HG03060 (cell line): ENCODE data around the gene MTHFD1L.
A peak's percentile ranks its signal among the peaks of the same experiment; 100 is the strongest.

Experiments used
- ATAC-seq: cut with Tn5 transposase; IDR thresholded peaks from one replicate; pipeline ENCODE4 v1.9.1; 2021; ENCODE audit warnings: low read depth, moderate number of reproducible peaks; ENCODE audit not compliant: unreplicated experiment

The MTHFD1L gene

DNA sequence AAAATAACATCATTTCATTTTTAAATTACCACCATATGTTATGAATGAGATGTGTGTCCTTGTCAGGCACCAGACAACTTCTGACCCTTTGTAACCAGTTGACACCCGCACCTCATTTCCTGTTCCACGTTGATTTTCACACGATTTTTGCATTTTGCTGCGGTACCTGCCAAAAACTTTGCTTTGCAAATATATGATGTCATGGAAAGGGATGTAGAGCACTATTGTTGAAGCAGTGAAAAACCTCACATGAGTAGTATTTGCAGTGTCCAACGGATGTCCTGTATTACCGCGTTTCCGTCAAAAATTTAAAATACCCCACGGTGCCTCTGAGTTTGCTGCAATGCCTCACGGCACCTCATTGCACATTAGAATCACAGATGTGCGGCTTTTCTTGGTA is 115.6 kb downstream of the MTHFD1L start:
- ATAC-seq, result peak; percentile 73

DNA sequence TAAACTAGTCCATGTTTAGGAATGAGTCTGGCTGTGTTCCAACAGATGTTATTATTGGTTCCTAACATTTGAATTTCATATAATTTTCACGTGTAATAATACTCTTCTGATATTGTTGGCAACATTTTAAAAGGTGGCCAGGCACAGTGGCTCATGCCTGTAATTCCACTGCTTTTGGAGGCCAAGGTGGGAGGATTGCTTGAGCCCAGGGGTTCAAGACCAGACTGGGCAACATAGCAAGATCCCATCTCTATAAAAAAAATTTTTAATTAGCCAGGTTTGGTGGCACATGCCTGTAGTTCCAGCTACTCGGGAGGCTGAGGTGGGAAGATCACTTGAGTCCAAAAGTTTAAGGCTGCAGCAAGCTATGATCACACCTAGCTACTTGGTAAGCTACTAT is 116.2 kb downstream of the MTHFD1L start:
- ATAC-seq, result no peak

DNA sequence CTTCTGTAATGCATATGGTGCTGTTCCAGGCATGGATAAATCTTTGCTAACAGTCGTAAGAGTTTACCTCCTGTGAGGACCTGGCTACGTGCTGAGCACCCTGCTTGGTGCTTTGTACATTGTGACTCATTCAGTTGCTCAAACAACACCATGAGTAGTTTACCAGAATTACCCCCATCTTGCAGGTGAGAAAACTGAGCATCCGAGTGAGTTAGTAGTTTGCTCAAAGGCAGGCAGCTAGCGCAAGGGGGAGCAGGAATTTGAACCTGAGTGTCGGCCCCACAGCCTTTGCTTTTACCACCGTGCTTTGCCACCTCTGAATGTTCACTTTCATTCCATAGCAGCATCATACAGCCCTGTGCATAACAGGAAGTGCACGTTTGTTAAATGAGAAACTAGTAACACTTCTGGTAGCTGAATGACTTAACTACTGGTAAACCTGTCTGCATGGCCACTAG is 121.9 kb downstream of the MTHFD1L start:
- ATAC-seq, result no peak

DNA sequence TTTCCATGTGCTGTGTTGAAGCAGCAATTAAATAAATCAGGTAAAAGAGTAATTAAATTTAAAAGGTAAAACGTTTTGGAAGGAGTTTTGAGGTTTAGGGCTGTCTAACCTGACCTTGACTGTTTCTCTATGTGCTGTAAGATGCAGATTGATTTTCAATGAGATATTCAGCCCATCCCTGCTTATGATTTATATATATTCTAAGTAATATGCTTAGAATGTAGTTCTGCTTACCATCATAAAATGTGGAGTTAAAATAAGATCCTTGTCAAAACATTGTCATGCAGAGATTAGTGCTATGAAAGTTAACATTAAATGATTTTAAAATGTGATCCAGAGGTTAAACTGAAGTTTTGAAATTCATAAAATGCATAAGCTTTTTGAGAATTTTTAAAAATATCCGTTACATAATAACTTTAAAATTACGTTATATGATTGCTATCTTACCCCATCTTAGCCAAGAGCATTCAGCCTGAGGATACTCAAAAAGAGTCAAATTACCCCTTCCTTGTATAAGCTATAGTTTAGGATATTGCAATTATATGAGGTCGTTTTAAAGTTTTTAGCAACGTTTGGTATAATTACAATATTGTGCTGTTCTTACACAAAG is 122.5 kb downstream of the MTHFD1L start:
- ATAC-seq, result no peak

DNA sequence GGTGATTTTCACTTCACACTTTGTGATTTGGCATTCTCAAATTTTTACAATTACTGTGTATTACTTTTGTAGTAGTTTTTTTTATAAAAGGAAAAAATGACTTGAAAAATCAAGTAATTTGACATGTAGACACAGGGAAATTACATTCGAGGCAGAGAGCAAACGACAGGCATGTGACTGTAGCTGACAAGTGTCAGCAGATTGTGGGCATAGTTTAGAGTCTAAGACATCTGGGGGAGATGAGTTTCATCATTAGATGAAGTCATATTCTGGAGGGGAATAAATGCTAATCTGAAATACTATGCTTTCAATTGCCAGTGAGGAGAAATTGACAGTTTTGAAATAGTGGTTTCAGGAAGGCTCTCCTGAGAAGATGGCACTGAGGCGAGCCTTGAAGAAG is 126.0 kb downstream of the MTHFD1L start:
- no peak for ATAC-seq

DNA sequence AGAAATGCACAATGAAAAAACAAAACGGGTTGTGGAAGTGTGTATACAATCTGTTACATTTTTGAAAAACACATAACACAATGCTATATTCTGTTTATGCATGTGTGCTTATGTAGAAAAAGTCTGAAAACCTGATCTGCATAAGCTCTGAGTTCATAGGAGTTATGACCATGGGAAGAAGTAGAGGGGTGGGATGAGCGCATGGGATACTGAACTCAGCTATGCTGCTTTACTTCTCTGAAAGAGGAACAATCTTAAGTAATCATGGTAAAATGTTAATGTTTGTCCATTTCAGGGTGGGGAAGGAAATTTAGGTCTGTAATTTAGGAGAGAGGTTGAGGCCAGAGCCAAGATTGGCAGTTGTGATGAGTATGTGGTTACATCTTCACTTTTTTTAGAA is 126.8 kb downstream of the MTHFD1L start:
- no peak for ATAC-seq

DNA sequence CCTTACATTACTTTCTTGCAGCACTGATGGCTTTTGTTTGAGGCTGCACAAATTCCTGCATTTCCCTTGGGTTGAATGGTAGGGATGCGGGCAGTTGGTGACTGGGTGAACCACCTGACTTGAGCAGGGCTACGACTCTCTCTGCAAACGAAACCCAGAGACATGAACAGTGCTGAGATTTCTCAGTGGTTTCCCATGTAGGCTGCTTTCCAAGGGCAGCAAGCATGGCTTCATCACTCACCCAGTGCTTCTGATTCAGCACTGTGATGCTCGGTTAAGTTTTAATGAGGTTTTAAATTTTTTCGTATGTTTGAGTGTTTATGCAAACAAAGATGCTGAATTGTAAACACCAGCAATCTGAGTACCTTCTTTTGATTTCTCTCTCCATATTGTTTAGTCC is 127.2 kb downstream of the MTHFD1L start:
- no peak for ATAC-seq

DNA sequence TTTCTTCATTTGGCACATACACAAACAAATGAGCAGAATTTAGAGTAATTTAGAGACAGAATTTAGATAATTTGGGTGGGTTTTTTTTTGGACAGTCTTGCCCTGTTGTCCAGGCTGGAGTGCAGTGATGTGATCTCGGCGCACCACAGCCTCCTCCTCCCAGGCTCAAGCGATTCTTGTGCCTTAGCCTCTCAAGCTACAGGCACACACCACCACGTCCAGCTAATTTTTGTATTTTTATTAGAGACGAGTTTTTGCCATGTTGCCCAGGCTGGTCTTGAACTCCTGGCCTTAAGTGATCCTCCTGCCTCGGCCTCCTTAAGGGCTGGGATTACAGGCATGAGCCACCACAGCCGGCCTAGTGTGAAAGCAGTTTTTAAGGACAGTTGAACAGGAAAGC is 127.8 kb downstream of the MTHFD1L start:
- no peak for ATAC-seq

DNA sequence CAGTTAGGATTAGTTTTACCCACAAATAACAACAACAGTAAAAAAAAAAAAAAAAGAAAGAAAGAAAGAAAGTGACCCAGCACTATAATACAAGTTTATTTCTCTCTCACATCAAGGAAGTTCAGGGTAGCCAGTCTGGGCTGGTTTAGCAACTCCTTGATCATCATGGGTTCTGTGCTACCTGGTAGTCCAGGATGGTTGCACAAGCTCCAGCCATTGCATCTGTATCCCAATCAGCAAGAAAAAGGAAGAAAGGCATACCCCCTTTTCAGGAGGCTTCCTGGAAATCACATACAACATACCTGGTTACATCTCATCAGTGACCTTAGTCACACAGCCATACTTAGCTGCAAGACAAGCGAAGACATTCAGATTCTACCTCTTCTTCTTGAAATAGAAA is 128.5 kb downstream of the MTHFD1L start:
- ATAC-seq, result no peak

DNA sequence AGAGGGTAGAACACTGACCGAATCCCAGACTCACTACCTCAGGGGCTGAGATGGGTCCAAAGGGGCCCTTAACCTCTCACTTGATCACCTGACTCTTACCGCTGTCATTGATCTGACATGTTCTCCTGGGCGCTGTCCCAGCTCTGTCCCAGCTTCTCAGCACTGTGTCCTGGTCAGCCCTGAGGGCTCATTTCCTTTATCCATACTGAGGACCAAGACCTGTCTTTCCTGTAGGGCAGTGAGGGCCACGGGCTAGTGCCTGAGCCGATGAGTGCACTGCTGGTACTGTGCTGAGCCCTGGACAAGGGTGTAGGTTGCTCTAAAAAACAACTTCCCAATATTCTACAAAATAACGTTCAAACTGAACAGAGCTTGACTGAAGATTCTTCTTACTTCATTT is 131.5 kb downstream of the MTHFD1L start:
- no peak for ATAC-seq

DNA sequence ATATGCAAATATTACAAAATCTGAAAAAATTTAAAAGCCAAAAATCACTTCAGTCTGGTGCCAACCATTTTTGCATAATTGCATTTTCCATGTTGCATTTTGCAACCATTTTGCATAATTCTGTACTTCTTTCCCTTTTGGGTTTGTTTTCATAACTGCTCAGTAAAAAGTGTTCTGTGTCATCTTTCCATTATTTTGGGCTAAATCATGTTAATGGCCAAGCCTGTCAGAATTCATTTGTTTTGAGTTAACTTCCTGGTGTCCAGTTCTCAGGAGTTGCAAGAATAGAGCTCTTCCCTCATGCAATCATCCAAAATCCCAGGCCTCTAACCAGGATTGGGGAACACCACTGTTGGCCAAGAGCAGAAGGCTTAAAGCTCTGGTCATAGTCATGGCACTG is 133.6 kb downstream of the MTHFD1L start:
- ATAC-seq, result no peak

DNA sequence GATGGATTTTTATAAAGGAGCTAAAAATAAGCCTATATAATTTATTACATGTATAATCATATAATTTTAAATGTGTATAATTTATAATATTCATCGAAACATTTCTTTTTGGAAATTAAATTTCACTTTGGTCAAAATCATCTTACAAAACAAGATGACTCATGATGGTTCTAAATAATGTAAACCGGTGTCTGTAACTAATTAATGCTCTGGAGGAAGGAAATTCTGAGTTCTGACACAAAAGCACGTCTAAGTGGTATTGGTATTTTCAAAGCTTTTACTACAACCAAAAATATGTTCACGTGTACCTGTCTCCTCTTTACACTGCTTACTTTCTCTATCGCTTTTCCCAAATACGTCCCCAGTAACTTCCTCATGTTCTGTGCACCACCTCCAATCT is 134.1 kb downstream of the MTHFD1L start:
- no peak for ATAC-seq

DNA sequence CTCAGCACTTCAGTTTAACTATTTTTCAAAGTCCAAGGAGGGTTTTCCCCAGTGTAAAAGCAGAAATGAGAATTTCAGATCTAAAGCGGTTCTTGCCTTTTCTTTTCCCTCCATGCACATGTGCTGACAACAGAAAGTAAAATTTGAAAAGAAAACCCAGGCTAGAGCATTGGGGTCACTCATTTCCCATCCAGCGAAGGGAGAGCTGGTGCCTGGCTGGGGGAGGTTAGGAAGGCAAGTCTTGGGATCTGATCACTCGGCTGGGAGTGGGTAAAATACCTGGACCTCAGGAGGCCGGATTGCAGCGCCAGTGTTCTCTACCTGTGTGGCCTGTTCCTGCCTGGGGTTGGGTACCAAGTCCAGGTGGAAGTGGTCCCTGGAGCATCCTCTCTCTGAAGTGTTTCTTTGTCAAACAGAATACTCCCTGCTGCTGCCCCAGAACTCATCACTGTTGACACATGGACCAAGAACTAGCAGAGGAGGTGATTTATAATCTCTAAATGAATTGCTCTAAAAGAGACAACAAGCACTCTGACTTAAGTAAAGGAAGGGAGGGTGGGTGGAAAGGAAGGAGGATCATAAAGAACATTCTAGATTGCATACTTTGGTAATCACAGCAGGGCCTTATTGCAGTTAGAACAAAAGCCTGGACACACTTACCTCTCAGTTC is 136.0 kb downstream of the MTHFD1L start:
- no peak for ATAC-seq

DNA sequence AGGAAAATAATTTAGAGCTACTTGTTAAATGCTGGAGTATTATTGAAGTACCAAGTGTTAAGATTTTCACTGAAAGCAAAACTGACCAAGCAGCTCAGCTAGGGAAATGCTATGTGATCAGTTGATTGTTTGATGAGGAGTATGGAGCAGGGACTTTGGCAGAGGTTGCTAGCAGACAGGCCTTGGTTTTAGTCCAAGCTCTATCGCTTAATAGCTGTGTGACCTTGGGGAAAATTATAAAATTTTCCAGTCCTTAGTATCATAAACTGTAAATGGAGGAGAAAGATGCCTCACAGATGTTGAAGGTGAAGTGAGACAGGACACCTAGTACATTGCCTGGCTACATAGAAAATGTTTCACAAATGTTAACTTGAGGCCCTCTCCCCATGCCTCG is 136.6 kb downstream of the MTHFD1L start:
- ATAC-seq, result no peak

DNA sequence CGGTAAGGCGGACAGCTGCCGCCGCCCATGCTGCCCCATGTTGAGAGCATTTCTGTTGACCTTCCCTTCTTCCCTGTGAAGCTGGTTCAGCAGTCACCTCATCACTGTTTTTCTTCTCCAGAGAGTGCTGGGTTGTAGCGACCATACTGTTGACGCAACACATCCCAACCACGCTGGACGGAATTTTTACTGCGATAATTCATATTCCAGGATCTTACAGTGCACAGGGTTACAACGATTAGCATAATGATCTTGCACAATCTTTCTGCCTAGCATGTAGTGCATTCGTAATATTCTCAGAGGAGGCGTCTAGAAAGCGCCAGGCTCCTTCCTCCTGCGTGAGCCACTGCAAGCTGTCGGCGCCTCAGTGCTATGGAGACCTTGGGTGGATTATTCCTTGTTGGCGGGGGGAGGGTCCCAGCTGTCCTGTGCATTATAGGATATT is 137.0 kb downstream of the MTHFD1L start:
- ATAC-seq, result no peak

DNA sequence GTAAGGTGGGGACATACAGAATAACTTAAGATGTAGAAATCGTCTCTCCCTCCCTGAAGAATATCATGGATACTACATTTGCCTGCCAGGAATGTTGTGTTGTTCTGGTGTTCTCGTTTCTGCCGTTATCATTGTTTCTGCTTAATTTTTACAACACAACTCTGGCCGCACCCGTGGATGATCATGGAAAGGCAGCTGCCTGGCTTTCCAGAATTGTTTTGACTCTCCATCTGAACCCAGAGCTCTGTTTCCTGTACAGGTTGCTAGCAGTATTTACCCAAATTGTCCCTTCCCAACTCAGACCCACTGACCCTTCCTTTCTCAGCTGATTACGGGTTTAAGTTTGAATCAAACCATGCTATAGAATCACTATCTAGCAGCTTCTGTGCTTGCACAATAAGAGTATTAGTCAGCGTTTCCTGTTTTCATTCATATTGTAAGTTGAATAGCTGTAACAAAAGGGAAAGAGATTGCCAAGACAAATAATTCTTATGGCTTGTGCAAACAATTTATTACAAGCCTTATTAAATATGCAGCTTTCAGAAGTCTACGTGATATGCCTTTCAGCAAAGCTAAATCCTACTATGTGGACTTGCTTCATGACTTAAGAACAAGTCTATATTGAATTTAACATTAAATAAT is 139.0 kb downstream of the MTHFD1L start:
- peak; percentile 51 for ATAC-seq

DNA sequence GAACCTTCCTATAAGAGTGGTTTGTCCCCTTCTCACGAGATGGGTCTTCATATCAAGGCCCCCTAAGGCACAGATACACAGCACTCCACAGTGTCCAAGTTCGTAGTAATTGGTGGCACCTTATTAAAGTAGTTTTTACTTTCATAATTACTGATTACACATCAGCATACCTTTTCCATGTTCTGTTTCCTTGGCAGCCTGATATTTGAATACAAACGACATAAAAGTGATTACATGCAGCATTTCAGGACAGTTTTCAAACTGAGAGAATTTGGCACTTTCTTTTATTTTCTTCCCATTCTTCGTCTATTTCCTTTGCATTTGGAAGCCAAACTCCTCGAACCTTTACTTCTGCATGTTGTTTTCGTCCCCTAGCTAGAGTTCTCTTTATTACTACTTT is 139.7 kb downstream of the MTHFD1L start:
- no peak for ATAC-seq

DNA sequence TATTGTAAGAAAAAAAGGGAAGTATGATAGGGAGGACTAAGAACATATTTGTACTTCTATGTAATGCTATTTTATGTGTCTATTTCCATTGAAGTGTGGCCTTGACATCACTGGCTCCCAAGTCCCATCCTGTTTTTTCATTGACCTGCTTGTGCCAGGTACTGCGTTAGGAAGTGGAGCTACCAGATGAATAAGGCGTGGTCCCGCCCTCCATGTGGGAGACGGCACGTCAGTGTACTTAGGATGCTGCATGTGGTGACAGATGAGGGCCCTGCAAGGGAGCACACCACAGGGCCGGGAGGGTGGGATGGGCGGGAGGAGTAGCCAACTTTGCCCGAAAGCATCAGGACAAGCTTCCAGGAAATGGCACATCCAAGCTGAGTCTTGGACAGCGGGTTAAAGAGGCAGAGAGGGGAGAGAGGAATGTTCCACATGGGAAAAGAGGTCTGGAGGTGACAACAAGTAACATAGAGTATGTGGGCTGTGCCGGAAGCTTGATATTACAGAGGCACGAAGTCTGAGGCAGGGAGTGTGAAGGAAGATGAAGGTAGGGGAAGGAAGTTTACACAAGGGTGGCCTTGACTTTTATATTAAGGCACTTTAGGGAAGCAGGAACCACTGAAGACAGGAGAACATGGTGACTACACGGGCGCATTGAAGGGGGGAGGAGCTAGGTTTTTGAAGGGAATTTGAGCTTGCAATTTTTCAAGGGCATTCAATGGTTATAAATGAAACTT is 140.6 kb downstream of the MTHFD1L start:
- ATAC-seq, result no peak

DNA sequence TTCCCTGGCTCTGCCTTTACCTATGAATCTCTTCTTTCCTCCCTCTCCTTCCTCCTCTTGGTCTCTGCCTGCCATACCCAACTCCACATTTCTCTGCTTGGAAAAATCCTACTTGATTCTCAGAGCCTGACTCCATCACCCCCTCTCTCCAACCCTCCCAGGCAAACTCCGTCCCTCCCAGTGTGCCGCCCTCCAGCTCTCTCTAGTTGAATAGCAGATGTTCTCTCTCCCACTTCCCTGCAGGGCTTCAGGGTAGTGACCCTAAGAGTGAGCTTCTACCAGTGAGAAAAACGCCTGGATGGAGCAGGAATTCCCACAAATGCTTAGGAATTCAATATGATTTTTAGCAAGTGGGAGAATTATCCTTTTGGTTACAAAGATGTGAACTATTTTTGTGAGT is 141.6 kb downstream of the MTHFD1L start:
- ATAC-seq, result no peak

DNA sequence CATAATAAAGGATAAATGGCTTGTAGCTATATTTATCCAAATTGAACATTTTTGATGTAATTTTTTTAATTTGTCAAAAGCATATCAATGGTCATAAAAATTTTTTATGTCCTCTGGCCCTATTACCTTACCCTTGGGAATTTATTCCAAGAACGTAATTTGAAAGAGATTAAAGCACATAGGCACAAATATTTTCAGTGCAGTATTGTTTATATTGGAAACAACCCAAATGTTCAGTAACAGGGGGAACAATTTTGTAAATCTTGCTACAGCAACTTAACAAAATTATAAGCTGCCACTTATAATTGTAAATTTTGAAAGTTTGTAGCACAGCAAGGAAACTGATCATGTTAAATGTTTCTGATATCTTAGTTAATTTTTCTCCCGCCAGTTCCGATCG is 142.4 kb downstream of the MTHFD1L start:
- ATAC-seq, result no peak

DNA sequence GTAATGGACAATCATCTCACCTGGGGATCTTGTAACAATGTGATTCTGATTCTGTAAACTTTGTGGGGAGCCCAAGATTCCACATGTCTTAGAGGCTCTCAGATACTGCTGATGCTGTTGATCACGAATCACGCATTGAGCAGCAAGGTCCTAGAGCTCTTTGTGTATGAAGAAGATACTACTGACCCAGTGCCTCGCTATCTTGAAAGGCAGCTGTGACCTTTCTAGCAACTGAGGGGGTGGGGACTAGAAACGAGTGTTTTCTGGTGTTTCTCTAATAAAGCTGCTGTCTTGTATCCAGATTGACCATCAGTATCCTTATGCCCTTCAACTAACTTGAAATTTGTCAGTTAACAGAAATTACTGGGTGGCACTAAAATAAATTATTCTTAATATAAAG is 142.9 kb downstream of the MTHFD1L start:
- no peak for ATAC-seq
